Lower leg skin (tissue), 3 donors: Measurements from ENCODE around the gene RRP1B.
"Not testable (repeated sequence)": the region's sequence is repeated elsewhere in the genome, so short reads cannot be mapped to it uniquely, and the experiment has no call there.

Experiments used
- CTCF ChIP-seq, 3 donors: fragments of 450-650 bp; IDR thresholded peaks; one replicate each; pipeline ENCODE4 v1.5.1; 2016; ENCODE audit warnings: antibody characterized with exemption in 3 of 3, mild to moderate bottlenecking in 3 of 3, moderate library complexity in 2 of 3
- POLR2A ChIP-seq, 2 donors: fragments of 450-650 bp; IDR thresholded peaks; one replicate each; pipeline ENCODE4 v1.6.1; 2016 to 2017; ENCODE audit warnings: antibody characterized with exemption in 2 of 2, mild to moderate bottlenecking in 1 of 2, moderate library complexity in 1 of 2

DNA sequence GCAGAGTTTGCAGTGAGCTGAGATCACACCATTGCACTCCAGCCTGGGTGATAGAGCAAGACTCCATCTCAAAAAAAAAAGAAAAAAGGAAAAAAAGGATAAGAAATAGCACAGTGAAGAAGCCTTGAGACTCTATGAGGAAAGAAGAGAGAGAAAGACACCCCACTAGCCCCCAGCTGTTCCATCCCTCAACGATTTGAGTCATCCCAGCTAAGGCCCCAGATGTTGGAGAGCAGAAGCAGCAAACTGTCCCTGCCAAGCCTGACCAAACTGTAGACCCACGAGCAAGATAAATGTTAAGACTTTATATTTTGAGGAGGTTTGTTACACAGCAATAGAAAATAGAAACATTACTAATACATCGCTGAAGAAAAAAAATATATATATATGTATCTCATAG is 42.5 kb upstream of the RRP1B start:
- TF ChIP-seq CTCF, POLR2A (IDR thresholded peaks at IDR 0.05): not testable (repeated sequence)
